ENCODE results near the gene MILR1. TPM values are rescaled to one million over a fixed set of nuclear protein-coding genes. Genes with fewer than 3 reads are reported as not detected.

Gene MILR1
- total RNA-seq, 1 donor from 2014 or later: 1.9 TPM

GRCh38 chr17:64424324-64424849 is 24.5 kb upstream of the MILR1 start:
- peaks cover 6% of the 10 kb centered on the region for H3K27me3 Mint-ChIP-seq (ENCODE audit: low read depth, unreplicated experiment)
- Histone ChIP-seq H3K36me3 (ENCODE audit: insufficient read depth, low read length) (no peaks in the 10 kb centered on the region), H3K9ac (ENCODE audit: low read length) (no peak overlapping the region), H3K4me1 (ENCODE audit: insufficient read depth, low read length) (no peaks in the 10 kb centered on the region), H3K4me2 (ENCODE audit: low read length) (peak overlapping the region; percentile 2), H3K4me3 (ENCODE audit: insufficient read depth, low read depth, low read length) (no peak overlapping the region), H4K20me1 (ENCODE audit: insufficient read depth, low read length) (no peaks in the 10 kb centered on the region), H3K9me3 (ENCODE audit: insufficient read depth, low read depth, low read length) (no peaks in the 10 kb centered on the region), H3K27me3 (ENCODE audit: insufficient read depth, low read length) (peaks cover 8% of the 10 kb centered on the region), H3K27ac (ENCODE audit: low read depth, low read length) (no peak overlapping the region), H3K79me2 (ENCODE audit: insufficient read depth, low read length) (no peaks in the 10 kb centered on the region), H2AFZ (ENCODE audit: low read depth, low read length) (no peak overlapping the region)
- no peaks in the 10 kb centered on the region for H3K4me1 Mint-ChIP-seq (ENCODE audit: low read depth, unreplicated experiment)
- no peaks in the 10 kb centered on the region for H3K36me3 Mint-ChIP-seq (ENCODE audit: low read depth, unreplicated experiment)
- no peak for DNase-seq (ENCODE audit: low read depth)
- no peak overlapping the region for H3K27ac Mint-ChIP-seq (ENCODE audit: unreplicated experiment)
- TF ChIP-seq CTCF (IDR thresholded peaks at IDR 0.05; ENCODE audit: insufficient read depth, low read depth, low read length) (no peak), EZH2 (IDR thresholded peaks at IDR 0.05; ENCODE audit: insufficient read depth, low read length) (no peak)
- FAIRE-seq: no peak
- H3K9me3 Mint-ChIP-seq (ENCODE audit: unreplicated experiment): no peaks in the 10 kb centered on the region
- H3K4me3 Mint-ChIP-seq (ENCODE audit: unreplicated experiment): no peak overlapping the region

GRCh38 chr17:64425191-64425590 is 23.7 kb upstream of the MILR1 start:
- Histone ChIP-seq H2AFZ (ENCODE audit: low read depth, low read length) (no peak overlapping the region), H3K79me2 (ENCODE audit: insufficient read depth, low read length) (no peaks in the 10 kb centered on the region), H3K4me1 (ENCODE audit: insufficient read depth, low read length) (no peaks in the 10 kb centered on the region), H3K27me3 (ENCODE audit: insufficient read depth, low read length) (peaks cover 8% of the 10 kb centered on the region), H3K9ac (ENCODE audit: low read length) (no peak overlapping the region), H3K4me2 (ENCODE audit: low read length) (no peak overlapping the region), H3K36me3 (ENCODE audit: insufficient read depth, low read length) (no peaks in the 10 kb centered on the region), H3K27ac (ENCODE audit: low read depth, low read length) (no peak overlapping the region), H3K4me3 (ENCODE audit: insufficient read depth, low read depth, low read length) (no peak overlapping the region), H3K9me3 (ENCODE audit: insufficient read depth, low read depth, low read length) (no peaks in the 10 kb centered on the region), H4K20me1 (ENCODE audit: insufficient read depth, low read length) (no peaks in the 10 kb centered on the region)
- peaks cover 7% of the 10 kb centered on the region for H3K27me3 Mint-ChIP-seq (ENCODE audit: low read depth, unreplicated experiment)
- H3K27ac Mint-ChIP-seq (ENCODE audit: unreplicated experiment): no peak overlapping the region
- H3K9me3 Mint-ChIP-seq (ENCODE audit: unreplicated experiment): no peaks in the 10 kb centered on the region
- no peaks in the 10 kb centered on the region for H3K36me3 Mint-ChIP-seq (ENCODE audit: low read depth, unreplicated experiment)
- DNase-seq (ENCODE audit: low read depth) (no peak), FAIRE-seq (no peak)
- H3K4me1 Mint-ChIP-seq (ENCODE audit: low read depth, unreplicated experiment): no peaks in the 10 kb centered on the region
- TF ChIP-seq EZH2 (IDR thresholded peaks at IDR 0.05; ENCODE audit: insufficient read depth, low read length) (no peak), CTCF (IDR thresholded peaks at IDR 0.05; ENCODE audit: insufficient read depth, low read depth, low read length) (no peak)
- H3K4me3 Mint-ChIP-seq (ENCODE audit: unreplicated experiment): no peak overlapping the region

GRCh38 chr17:64426596-64426995 is 22.3 kb upstream of the MILR1 start:
- Mint-ChIP-seq H3K4me3 (ENCODE audit: unreplicated experiment) (no peak overlapping the region), H3K27ac (ENCODE audit: unreplicated experiment) (no peak overlapping the region), H3K27me3 (ENCODE audit: low read depth, unreplicated experiment) (peaks cover 12% of the 10 kb centered on the region), H3K4me1 (ENCODE audit: low read depth, unreplicated experiment) (no peaks in the 10 kb centered on the region), H3K9me3 (ENCODE audit: unreplicated experiment) (no peaks in the 10 kb centered on the region), H3K36me3 (ENCODE audit: low read depth, unreplicated experiment) (no peaks in the 10 kb centered on the region)
- Histone ChIP-seq H2AFZ (ENCODE audit: low read depth, low read length) (no peak overlapping the region), H4K20me1 (ENCODE audit: insufficient read depth, low read length) (no peaks in the 10 kb centered on the region), H3K9me3 (ENCODE audit: insufficient read depth, low read depth, low read length) (no peaks in the 10 kb centered on the region), H3K4me3 (ENCODE audit: insufficient read depth, low read depth, low read length) (no peak overlapping the region), H3K4me1 (ENCODE audit: insufficient read depth, low read length) (no peaks in the 10 kb centered on the region), H3K9ac (ENCODE audit: low read length) (no peak overlapping the region), H3K4me2 (ENCODE audit: low read length) (no peak overlapping the region), H3K36me3 (ENCODE audit: insufficient read depth, low read length) (no peaks in the 10 kb centered on the region), H3K27me3 (ENCODE audit: insufficient read depth, low read length) (peaks cover 15% of the 10 kb centered on the region), H3K27ac (ENCODE audit: low read depth, low read length) (no peak overlapping the region), H3K79me2 (ENCODE audit: insufficient read depth, low read length) (no peaks in the 10 kb centered on the region)
- DNase-seq (ENCODE audit: low read depth): no peak
- TF ChIP-seq EZH2 (IDR thresholded peaks at IDR 0.05; ENCODE audit: insufficient read depth, low read length) (no peak), CTCF (IDR thresholded peaks at IDR 0.05; ENCODE audit: insufficient read depth, low read depth, low read length) (no peak)
- no peak for FAIRE-seq
